ENCODE data around the gene SLX4. TPM values are rescaled to one million over a fixed set of nuclear protein-coding genes. Genes with fewer than 3 reads are reported as not detected.

SLX4 gene
- total RNA-seq, 1 experiment from 2014 or later: 7.0 TPM

DNA sequence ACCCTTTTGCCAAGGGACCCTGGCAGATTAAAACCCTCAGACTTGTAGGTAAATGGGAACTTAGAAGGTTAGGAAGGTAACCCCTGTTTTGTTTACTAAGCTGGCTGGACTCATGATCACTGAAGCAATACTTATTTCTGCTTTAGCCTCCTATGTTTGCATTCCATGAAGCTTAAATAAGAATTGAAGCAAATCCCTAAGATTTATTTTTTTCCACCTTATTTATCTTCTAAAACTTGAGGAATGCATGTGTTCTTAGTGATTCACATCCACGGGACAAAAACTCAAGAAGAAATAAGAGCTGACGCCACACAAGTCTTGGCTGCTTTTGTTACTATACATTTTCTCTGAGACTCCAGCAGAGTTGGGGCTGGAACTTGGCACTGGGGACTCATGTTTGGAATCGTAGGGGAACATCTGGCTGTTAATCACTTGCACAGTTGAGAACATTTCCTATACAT, 75.1 kb downstream of the SLX4 start (continued):
- no peak for TF ChIP-seq YY1 (IDR thresholded peaks at IDR 0.05; ENCODE audit: extremely low read depth, insufficient replicate concordance, low read depth, low read length)

DNA sequence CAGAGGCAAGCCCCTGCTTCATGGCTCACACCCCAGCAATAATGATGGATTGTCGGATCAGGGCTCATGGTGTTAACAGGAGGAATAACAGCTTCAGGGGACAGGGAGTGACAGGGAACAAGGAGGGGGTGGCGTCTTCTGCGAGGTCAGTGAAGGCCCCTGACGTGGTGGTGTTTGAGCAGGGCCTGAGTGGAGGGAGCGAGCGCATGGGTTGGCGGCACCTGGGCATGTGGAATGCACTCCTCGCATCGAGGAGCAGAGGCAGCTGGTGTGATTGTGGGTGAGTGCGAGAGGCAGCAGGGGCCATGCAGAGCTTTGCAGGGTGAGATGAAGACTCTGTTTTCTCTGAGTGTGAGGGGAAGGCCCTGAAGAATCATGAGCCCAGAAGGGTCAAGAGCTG, 77.3 kb downstream of the SLX4 start:
- ATAC-seq (no peak), DNase-seq (ENCODE audit: low read depth, low spot score) (no peak)
- Histone ChIP-seq H3K27me3 (ENCODE audit: insufficient read depth, low read length) (no peaks in the 10 kb centered on the region), H3K4me1 (ENCODE audit: control insufficient read depth in 1 of 2, insufficient read depth in 2 of 2, low read length in 2 of 2) (no peaks in the 10 kb centered on the region), H4K20me1 (ENCODE audit: insufficient read depth) (no peaks in the 10 kb centered on the region), H2AFZ (ENCODE audit: low read depth, low read length, poor library complexity, severe bottlenecking) (no peak overlapping the region), H3K79me2 (ENCODE audit: insufficient read depth, low read length) (no peaks in the 10 kb centered on the region), H3K9ac (ENCODE audit: low read length) (no peak overlapping the region), H3K36me3 (ENCODE audit: control insufficient read depth in 1 of 2, insufficient read depth in 2 of 2, low read length in 2 of 2) (peaks cover 13 to 27% of the 10 kb centered on the region in 2 experiments; a peak in 3 of 4 replicates), H3K9me3 (ENCODE audit: control insufficient read depth in 1 of 2, insufficient read depth in 1 of 2, low read depth in 1 of 2, low read length in 2 of 2) (no peaks in the 10 kb centered on the region), H3K4me2 (ENCODE audit: low read length) (no peak overlapping the region), H3K4me3 (replicated peaks in 1 of 2; ENCODE audit: low read depth in 1 of 2, low read length in 2 of 2) (no peak overlapping the region), H3K27ac (ENCODE audit: low read depth, low read length) (no peak overlapping the region), H3K9me2 (ENCODE audit: insufficient read depth) (no peaks in the 10 kb centered on the region)
- RAD21 ChIA-PET (ENCODE audit: low non-redundant PET in 1 of 2, low total read pairs in 2 of 2, uncharacterized antibody in 2 of 2, unreplicated experiment in 2 of 2): no interaction called here
- intact Hi-C loops (cut with micrococcal nuclease): no loop called here
- TF ChIP-seq TCF7L2 (IDR thresholded peaks at IDR 0.05; ENCODE audit: borderline replicate concordance, extremely low read depth, insufficient read depth, insufficient read length) (no peak), POLR2A (IDR thresholded peaks at IDR 0.05; ENCODE audit: borderline replicate concordance, extremely low read depth, insufficient read depth, insufficient read length) (no peak), SRF (IDR thresholded peaks at IDR 0.05; ENCODE audit: low read depth) (no peak)
- CTCF ChIA-PET: no interaction called here
- no TSS peak for BruUV-seq (replicated peaks)
- POLR2A ChIA-PET: no interaction called here

DNA sequence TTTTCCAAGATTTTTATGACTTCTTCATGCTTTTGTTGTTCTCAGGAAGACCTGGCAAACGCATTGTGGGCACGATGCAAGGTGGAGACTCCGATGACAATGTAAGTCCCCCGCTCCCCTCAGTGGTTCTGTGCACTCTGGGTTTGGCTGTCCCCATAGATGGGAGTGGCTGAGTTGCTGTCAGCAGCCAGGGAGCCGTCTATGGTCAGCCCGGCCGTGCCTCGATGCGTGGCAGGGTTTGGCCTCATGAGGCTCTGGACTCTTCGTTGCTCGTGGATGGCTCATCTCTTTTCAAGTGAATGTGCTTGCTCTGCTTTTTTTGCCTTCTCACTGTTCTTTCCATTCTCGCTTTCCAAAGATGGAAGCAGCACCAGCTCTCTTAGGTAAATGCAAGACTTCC, 78.7 kb downstream of the SLX4 start:
- H3K36me3 ChIP-seq (ENCODE audit: control insufficient read depth in 1 of 2, insufficient read depth in 2 of 2, low read length in 2 of 2): peaks cover 13 to 30% of the 10 kb centered on the region in 2 experiments; a peak in 3 of 4 replicates
- H3K9me3 ChIP-seq (ENCODE audit: control insufficient read depth in 1 of 2, insufficient read depth in 1 of 2, low read depth in 1 of 2, low read length in 2 of 2): no peaks in the 10 kb centered on the region
- H3K27ac ChIP-seq (ENCODE audit: low read depth, low read length): no peak overlapping the region
- H3K4me3 ChIP-seq (replicated peaks in 1 of 2; ENCODE audit: low read depth in 1 of 2, low read length in 2 of 2): no peak overlapping the region
- no TSS peak for BruUV-seq (replicated peaks)
- intact Hi-C loops (cut with micrococcal nuclease): no loop called here
- H3K4me1 ChIP-seq (ENCODE audit: control insufficient read depth in 1 of 2, insufficient read depth in 2 of 2, low read length in 2 of 2): no peaks in the 10 kb centered on the region
- no peaks in the 10 kb centered on the region for H3K79me2 ChIP-seq (ENCODE audit: insufficient read depth, low read length)
- no peak for DNase-seq (ENCODE audit: low read depth, low spot score)
- no peak overlapping the region for H3K4me2 ChIP-seq (ENCODE audit: low read length)
- H3K9ac ChIP-seq (ENCODE audit: low read length): no peak overlapping the region
- CTCF ChIA-PET: no interaction called here
- no peaks in the 10 kb centered on the region for H3K9me2 ChIP-seq (ENCODE audit: insufficient read depth)
- no peak for TF ChIP-seq JUND (IDR thresholded peaks at IDR 0.05)
- no peak for TF ChIP-seq RAD21 (IDR thresholded peaks at IDR 0.05; ENCODE audit: low read depth)
- TF ChIP-seq EZH2phosphoT487 (IDR thresholded peaks at IDR 0.05; ENCODE audit: borderline replicate concordance): no peak
- TF ChIP-seq, protein P1, sequence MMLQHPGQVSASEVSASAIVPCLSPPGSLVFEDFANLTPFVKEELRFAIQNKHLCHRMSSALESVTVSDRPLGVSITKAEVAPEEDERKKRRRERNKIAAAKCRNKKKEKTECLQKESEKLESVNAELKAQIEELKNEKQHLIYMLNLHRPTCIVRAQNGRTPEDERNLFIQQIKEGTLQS (IDR thresholded peaks at IDR 0.05): no peak
- no peak for TF ChIP-seq EZH2 (IDR thresholded peaks at IDR 0.05)
- no peak for TF ChIP-seq FOSL1 (IDR thresholded peaks at IDR 0.05; ENCODE audit: low read depth)
- TF ChIP-seq SRF (IDR thresholded peaks at IDR 0.05; ENCODE audit: low read depth): no peak
- no peak for TF ChIP-seq ELF1 (IDR thresholded peaks at IDR 0.05; ENCODE audit: borderline replicate concordance, low read depth)
- no peak for TF ChIP-seq CEBPB (IDR thresholded peaks at IDR 0.05; ENCODE audit: low read depth)
- no peak for TF ChIP-seq ZNF274 (IDR thresholded peaks at IDR 0.05; ENCODE audit: low read depth, low read length)
- no peak for TF ChIP-seq TCF7L2 (IDR thresholded peaks at IDR 0.05; ENCODE audit: borderline replicate concordance, extremely low read depth, insufficient read depth, insufficient read length)
- TF ChIP-seq, protein P2, sequence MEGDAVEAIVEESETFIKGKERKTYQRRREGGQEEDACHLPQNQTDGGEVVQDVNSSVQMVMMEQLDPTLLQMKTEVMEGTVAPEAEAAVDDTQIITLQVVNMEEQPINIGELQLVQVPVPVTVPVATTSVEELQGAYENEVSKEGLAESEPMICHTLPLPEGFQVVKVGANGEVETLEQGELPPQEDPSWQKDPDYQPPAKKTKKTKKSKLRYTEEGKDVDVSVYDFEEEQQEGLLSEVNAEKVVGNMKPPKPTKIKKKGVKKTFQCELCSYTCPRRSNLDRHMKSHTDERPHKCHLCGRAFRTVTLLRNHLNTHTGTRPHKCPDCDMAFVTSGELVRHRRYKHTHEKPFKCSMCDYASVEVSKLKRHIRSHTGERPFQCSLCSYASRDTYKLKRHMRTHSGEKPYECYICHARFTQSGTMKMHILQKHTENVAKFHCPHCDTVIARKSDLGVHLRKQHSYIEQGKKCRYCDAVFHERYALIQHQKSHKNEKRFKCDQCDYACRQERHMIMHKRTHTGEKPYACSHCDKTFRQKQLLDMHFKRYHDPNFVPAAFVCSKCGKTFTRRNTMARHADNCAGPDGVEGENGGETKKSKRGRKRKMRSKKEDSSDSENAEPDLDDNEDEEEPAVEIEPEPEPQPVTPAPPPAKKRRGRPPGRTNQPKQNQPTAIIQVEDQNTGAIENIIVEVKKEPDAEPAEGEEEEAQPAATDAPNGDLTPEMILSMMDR (IDR thresholded peaks at IDR 0.05 in 2 of 3, conservative IDR thresholded peaks at IDR 0.05 in 1 of 3; ENCODE audit: borderline replicate concordance in 1 of 3, insufficient read depth in 1 of 3, low read depth in 2 of 3, low read length in 2 of 3): no peak
- no peak for TF ChIP-seq SP1 (IDR thresholded peaks at IDR 0.05; ENCODE audit: low read depth)
- no peak for TF ChIP-seq SIN3A (IDR thresholded peaks at IDR 0.05; ENCODE audit: low read depth)
- no peak for TF ChIP-seq POLR2AphosphoS5 (IDR thresholded peaks at IDR 0.05; ENCODE audit: low read depth, low read length)
- POLR2A ChIA-PET: no interaction called here
- no peak overlapping the region for H2AFZ ChIP-seq (ENCODE audit: low read depth, low read length, poor library complexity, severe bottlenecking)
- no peak for ATAC-seq
- RAD21 ChIA-PET (ENCODE audit: low non-redundant PET in 1 of 2, low total read pairs in 2 of 2, uncharacterized antibody in 2 of 2, unreplicated experiment in 2 of 2): no interaction called here
- H4K20me1 ChIP-seq (ENCODE audit: insufficient read depth): no peaks in the 10 kb centered on the region
- H3K27me3 ChIP-seq (ENCODE audit: insufficient read depth, low read length): no peaks in the 10 kb centered on the region
